ENCODE data around the gene LTA.

LTA gene, protein sequence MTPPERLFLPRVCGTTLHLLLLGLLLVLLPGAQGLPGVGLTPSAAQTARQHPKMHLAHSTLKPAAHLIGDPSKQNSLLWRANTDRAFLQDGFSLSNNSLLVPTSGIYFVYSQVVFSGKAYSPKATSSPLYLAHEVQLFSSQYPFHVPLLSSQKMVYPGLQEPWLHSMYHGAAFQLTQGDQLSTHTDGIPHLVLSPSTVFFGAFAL

DNA sequence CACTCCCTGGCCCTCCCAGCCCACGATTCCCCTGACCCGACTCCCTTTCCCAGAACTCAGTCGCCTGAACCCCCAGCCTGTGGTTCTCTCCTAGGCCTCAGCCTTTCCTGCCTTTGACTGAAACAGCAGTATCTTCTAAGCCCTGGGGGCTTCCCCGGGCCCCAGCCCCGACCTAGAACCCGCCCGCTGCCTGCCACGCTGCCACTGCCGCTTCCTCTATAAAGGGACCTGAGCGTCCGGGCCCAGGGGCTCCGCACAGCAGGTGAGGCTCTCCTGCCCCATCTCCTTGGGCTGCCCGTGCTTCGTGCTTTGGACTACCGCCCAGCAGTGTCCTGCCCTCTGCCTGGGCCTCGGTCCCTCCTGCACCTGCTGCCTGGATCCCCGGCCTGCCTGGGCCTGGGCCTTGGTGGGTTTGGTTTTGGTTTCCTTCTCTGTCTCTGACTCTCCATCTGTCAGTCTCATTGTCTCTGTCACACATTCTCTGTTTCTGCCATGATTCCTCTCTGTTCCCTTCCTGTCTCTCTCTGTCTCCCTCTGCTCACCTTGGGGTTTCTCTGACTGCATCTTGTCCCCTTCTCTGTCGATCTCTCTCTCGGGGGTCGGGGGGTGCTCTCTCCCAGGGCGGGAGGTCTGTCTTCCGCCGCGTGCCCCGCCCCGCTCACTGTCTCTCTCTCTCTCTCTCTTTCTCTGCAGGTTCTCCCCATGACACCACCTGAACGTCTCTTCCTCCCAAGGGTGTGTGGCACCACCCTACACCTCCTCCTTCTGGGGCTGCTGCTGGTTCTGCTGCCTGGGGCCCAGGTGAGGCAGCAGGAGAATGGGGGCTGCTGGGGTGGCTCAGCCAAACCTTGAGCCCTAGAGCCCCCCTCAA, at the start of gene LTA:
TSS of gene LTA (plus strand) at position 249 of the 871 bp plus-strand sequence. CDS start at position 703, 454 bp downstream.
- peaks cover 100% of the 10 kb centered on the region for H3K4me1 Mint-ChIP-seq (ENCODE audit: low read depth)
- peaks cover 39% of the 10 kb centered on the region for H3K36me3 Mint-ChIP-seq (ENCODE audit: low read depth)
- no peaks in the 10 kb centered on the region for H3K27me3 Mint-ChIP-seq
- H3K4me3 Mint-ChIP-seq: peak within 1 kb of the TSS; percentile 98
- peak within 1 kb of the TSS; percentile 100 for H3K27ac Mint-ChIP-seq
- H3K9me3 Mint-ChIP-seq: no peaks in the 10 kb centered on the region

DNA sequence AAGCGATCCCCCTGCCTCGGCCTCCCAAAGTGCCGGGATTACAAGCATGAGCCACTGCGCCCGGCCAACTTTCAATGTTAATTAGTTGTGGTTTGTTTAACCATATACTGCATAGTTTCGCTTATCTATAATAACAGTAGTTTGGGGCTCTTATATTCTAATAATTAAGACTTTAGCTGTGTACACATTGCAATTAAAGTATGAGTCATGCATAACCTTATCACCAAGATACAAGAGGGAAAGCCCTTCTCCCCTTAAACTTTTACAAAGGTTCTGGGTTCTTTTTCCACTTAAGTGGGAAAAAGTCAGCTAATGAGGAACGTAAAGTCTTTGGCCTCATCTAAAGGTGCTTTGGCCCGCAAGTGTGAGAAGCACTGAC, 46.5 kb upstream of the LTA start:
- Mint-ChIP-seq H3K27me3 (peaks cover 2% of the 10 kb centered on the region), H3K36me3 (ENCODE audit: low read depth) (peaks cover 16% of the 10 kb centered on the region), H3K4me1 (ENCODE audit: low read depth) (no peaks in the 10 kb centered on the region), H3K27ac (no peak overlapping the region), H3K9me3 (no peaks in the 10 kb centered on the region), H3K4me3 (no peak overlapping the region)

DNA sequence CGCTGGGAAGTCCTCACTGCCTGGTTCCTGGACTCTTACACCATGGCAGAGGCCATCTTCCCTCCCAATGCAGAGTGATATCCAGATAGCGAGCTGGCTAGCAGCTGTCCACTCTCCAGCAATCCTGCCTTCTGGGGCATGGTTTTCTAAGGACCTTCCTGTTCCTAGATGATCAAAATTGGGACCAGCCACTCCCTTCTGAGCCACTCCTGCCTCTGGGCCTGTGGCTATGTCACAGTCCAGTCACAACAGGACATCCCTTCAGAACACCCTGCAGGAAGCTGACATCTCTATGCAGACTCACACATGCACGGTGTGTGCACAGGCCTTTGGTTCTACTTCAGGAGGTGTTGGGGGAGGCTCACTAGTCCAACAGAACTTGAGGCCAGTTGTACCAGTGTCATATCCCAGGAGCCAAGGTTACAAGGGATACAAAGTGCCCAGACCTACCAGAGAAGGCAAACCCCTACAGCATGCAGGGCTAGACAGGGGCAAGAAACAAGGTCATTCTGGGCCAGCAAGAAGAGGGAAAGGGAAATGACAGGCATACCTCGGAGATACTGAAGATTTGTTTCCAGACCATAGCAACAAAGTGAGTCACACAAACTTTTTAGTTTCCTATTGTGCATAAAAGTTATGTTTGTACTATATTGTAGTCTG, 46.0 kb upstream of the LTA start:
- Mint-ChIP-seq H3K4me3 (no peak overlapping the region), H3K4me1 (ENCODE audit: low read depth) (no peaks in the 10 kb centered on the region), H3K27ac (no peak overlapping the region), H3K9me3 (no peaks in the 10 kb centered on the region), H3K36me3 (ENCODE audit: low read depth) (peaks cover 22% of the 10 kb centered on the region), H3K27me3 (no peaks in the 10 kb centered on the region)

DNA sequence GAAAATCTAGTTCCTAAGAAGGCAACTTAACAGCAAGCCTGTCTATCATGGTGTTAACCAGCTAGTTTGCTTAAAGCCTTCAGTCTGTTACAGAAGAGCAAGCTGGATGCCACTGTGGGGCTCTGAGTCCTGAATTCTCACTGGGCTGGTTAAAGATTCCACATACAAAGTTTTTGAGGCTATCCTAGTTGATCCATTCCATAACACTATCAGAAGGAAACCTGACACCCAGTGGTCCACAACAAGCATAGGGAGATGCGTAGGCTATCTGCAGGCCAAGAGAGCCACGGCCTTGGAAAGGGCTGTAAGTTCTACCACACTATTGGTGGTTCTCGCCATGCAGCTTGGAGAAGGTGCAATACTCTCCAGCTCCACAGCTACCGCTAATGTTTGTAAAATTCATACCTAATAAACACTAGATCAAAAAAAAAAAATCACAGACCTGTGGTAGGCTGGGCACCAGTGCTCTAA, 43.7 kb upstream of the LTA start:
- no peaks in the 10 kb centered on the region for H3K27me3 Mint-ChIP-seq
- no peak overlapping the region for H3K4me3 Mint-ChIP-seq
- peaks cover 42% of the 10 kb centered on the region for H3K36me3 Mint-ChIP-seq (ENCODE audit: low read depth)
- peaks cover 5% of the 10 kb centered on the region for H3K4me1 Mint-ChIP-seq (ENCODE audit: low read depth)
- no peaks in the 10 kb centered on the region for H3K9me3 Mint-ChIP-seq
- H3K27ac Mint-ChIP-seq: no peak overlapping the region

DNA sequence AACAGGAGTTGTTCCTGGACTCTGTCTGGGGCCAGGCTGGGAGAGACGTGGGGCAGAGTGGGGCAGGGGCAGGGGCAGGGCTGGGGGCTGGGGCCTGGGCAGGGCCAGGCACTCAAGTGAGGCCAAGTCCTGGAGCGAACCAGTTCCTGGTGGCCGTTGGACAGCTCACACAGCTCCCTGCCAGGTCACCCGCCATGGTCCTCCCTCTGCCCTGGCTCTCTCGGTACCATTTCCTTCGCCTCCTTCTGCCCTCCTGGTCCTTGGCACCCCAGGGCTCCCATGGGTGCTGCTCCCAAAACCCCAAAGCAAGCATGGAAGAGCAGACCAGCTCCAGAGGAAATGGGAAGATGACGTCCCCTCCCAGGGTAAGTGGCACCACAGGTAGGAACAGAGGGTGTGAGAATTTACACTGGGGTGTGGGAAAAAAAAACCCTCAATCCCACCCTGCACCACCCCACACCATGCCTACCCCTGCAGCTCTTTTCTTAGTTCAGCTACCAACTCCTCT, 43.2 kb upstream of the LTA start, which contains the start of gene MCCD1:
TSS of gene MCCD1 (plus strand) at position 142 of the 508 bp plus-strand sequence. CDS start at position 195, 53 bp downstream.
- H3K4me3 Mint-ChIP-seq: no peak within 1 kb of the TSS
- H3K27ac Mint-ChIP-seq: no peak within 1 kb of the TSS
- H3K9me3 Mint-ChIP-seq: no peaks in the 10 kb centered on the region
- peaks cover 9% of the 10 kb centered on the region for H3K4me1 Mint-ChIP-seq (ENCODE audit: low read depth)
- peaks cover 47% of the 10 kb centered on the region for H3K36me3 Mint-ChIP-seq (ENCODE audit: low read depth)
- H3K27me3 Mint-ChIP-seq: no peaks in the 10 kb centered on the region

DNA sequence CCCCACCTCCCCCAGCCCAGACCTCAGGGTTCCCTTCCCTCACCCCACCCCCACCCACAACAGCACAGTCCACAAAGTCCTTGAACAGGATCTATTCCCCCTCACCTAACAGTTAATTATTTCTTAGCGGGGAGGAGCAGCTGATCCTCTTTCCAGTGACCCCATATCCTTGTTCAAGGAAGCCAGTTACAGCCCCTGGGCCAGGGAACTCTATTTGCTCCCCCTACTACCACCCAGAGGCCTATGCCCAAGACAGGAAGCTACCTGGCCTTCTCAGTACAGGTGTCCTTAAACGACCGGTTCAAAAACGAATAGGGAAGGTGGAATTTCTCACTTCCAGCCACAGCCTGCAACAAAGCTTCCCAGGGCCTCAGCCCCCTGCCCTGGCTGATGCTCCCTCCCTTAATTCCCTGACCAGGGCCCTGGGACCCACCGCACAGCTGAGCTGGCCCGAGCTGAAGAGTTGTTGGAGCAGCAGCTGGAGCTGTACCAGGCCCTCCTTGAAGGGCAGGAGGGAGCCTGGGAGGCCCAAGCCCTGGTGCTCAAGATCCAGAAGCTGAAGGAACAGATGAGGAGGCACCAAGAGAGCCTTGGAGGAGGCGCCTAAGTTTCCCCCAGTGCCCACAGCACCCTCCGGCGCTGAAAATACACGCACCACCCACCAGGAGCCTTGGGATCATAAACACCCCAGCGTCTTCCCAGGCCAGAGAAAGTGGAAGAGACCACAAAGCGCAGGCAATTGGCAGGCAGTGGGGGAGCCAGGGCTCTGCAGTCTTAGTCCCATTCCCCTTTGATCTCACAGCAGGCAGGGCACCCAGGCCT, 42.5 kb upstream of the LTA start:
- Mint-ChIP-seq H3K36me3 (ENCODE audit: low read depth) (peaks cover 53% of the 10 kb centered on the region), H3K4me1 (ENCODE audit: low read depth) (peaks cover 9% of the 10 kb centered on the region), H3K27me3 (no peaks in the 10 kb centered on the region), H3K4me3 (no peak overlapping the region), H3K27ac (no peak overlapping the region), H3K9me3 (no peaks in the 10 kb centered on the region)

DNA sequence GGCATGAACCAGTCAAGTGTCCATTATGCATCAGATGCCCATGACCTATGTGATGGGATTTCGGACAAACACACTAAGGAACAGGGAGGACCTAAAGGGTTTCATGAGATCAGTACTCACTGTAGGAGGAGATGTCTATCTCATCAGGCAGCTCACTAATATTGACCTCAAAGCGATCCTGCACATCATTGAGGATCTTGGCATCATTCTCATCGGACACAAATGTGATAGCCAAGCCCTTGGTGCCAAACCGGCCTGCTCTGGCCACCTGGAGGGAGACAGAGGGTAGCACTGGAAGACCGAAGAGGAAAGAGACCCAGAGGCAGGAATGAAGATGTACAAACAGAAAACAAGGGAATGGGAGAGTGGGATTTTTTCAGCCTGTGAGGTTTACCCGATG, 41.4 kb upstream of the LTA start:
- Mint-ChIP-seq H3K4me1 (ENCODE audit: low read depth) (peaks cover 18% of the 10 kb centered on the region), H3K27ac (no peak overlapping the region)

DNA sequence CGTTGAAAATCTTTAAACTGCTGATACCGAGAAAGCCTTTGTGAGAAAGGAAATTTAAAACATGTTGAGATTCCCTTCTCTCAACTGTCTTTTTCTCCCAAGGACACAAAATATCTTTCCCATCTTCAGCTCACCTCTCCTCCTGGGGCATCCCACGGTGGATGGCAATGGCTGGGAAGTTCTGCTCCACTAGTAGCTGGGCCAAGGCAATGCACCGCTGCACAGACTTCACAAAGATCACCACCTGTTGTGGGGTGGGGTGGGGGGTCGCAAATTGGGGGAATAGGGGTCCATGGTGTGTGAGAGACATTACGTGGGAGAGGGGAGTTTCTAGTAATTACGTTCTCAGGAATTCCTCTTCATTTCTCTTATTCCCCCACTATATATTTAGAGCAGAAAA, 40.9 kb upstream of the LTA start:
- H3K36me3 Mint-ChIP-seq (ENCODE audit: low read depth): peaks cover 69% of the 10 kb centered on the region
- H3K27me3 Mint-ChIP-seq: no peaks in the 10 kb centered on the region
- no peak overlapping the region for H3K27ac Mint-ChIP-seq
- H3K4me3 Mint-ChIP-seq: no peak overlapping the region
- no peaks in the 10 kb centered on the region for H3K9me3 Mint-ChIP-seq
- peaks cover 23% of the 10 kb centered on the region for H3K4me1 Mint-ChIP-seq (ENCODE audit: low read depth)

More for the DNA sequence above, 41.4 kb upstream of the LTA start:
- H3K9me3 Mint-ChIP-seq: no peaks in the 10 kb centered on the region
- H3K4me3 Mint-ChIP-seq: no peak overlapping the region
- no peaks in the 10 kb centered on the region for H3K27me3 Mint-ChIP-seq
- H3K36me3 Mint-ChIP-seq (ENCODE audit: low read depth): peaks cover 64% of the 10 kb centered on the region

DNA sequence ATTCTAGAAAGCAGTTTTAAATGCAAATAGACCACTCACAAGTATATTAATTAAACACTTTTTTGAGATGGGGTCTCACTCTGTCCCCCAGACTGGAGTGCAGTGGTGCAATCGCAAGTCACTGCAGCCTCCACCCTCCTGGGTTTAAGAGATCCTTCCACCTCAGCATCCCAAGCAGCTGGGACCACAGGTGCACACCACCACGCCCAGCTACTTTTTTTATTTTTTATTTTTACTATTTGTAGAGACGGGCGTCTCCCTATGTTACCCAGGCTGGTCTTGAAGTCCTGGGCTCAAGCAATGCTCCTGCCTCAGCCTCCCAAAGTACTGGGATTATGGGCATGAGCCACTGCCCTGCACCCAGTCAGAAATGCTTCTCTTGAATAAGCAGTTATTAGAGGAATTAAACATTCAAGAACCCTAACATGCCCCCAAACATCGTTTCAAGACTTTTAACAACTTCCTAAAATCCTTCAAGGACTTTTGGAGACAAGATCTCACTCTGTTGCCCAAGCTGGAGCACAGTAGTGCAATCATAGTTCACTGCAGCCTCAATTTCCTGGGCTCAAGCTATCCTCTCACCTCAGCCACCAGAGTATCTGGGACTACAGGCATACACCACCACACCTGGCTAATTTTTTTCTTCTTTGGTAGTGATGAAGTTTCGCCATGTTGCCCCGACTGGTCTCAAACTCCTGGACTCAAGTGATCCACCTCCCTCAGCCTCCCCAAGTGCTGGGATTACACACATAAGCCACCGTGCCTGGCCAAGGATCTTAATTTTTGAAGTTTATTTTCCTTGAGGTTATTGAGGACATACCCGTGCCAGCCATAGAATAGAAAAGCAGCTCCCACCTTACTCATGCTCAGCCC, 40.1 kb upstream of the LTA start:
- Mint-ChIP-seq H3K36me3 (ENCODE audit: low read depth) (peaks cover 76% of the 10 kb centered on the region), H3K4me1 (ENCODE audit: low read depth) (peaks cover 30% of the 10 kb centered on the region), H3K4me3 (no peak overlapping the region), H3K27ac (peak overlapping the region; percentile 8), H3K27me3 (no peaks in the 10 kb centered on the region), H3K9me3 (no peaks in the 10 kb centered on the region)

DNA sequence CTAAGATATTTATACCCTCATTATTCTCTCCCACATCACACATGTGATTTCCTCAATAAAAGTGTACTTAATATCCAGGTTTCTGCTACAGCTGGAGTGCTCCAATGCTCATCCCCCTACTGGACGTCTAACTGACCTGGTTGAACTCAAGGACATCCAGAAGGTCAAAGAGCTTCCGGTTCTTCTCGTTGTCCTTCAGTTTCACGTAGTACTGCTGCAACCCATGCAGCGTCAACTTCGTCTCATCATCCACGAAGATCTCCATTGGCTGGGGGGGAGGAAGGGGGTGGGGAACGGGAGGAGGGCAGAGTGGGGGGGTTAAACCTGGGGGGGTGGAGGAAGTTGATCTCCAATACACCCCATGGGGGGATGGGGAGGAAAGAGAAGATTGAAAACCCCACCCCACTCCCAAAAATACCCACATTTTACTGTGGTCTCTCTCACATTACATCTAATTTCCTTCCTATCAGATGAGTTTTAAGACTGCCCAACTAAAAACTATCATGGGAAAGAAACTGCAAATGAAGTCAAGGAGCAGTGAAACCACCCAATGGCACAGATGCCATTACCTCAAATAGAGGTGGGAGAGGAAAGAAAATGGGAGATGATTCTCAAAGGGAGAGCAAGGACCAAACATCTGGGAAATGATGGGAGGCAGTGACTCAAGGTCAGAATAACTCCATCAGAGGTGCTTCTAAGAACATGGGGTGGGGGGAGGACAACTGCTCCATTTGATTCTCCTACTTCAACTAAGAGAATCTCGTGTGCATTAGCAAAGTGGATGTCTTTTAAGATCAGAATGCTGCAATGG, 39.2 kb upstream of the LTA start:
- Mint-ChIP-seq H3K36me3 (ENCODE audit: low read depth) (peaks cover 82% of the 10 kb centered on the region), H3K27me3 (no peaks in the 10 kb centered on the region), H3K4me1 (ENCODE audit: low read depth) (peaks cover 35% of the 10 kb centered on the region), H3K4me3 (no peak overlapping the region), H3K9me3 (no peaks in the 10 kb centered on the region), H3K27ac (no peak overlapping the region)

DNA sequence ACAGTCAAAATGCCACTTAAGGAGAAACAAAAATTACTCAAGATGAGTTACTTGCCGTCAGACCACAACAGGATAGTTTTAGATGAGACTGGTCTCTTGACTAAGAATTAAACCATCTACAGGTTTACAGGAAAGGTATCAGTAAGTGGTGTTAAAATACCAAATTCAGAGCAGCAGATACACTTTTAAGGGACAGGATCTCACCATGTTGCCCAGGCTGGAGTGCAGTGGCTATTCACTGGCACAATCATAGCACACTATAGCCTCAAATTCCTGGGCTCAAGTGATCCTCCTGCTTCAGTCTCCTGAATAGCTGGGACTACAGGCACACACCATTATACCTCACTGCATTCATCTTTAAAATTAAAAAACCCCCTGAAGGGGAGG, 38.6 kb upstream of the LTA start:
- Mint-ChIP-seq H3K27ac (no peak overlapping the region), H3K27me3 (no peaks in the 10 kb centered on the region), H3K4me1 (ENCODE audit: low read depth) (peaks cover 39% of the 10 kb centered on the region), H3K36me3 (ENCODE audit: low read depth) (peaks cover 83% of the 10 kb centered on the region), H3K9me3 (no peaks in the 10 kb centered on the region), H3K4me3 (no peak overlapping the region)

DNA sequence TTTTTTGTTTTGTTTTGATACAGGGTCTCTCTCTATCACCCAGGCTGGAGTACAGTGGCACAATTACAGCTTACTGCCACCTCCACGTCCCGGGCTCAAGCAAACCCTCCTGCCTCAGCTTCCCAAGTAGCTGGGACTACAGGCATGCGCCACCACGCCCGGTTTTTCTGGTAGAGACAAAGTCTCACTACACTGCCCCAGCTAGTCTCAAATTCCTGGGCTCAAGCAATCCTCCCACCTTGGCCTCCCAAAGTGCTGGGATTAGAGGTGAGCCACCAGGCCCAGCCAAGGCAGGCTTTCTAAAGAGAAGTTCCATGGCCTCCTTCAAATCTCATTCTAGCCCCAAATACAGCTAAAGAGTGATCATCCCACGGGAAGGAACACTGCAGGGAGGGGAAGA, 38.1 kb upstream of the LTA start:
- peaks cover 45% of the 10 kb centered on the region for H3K4me1 Mint-ChIP-seq (ENCODE audit: low read depth)
- H3K36me3 Mint-ChIP-seq (ENCODE audit: low read depth): peaks cover 86% of the 10 kb centered on the region
- no peaks in the 10 kb centered on the region for H3K9me3 Mint-ChIP-seq
- H3K27me3 Mint-ChIP-seq: no peaks in the 10 kb centered on the region
- peak overlapping the region; percentile 36 for H3K27ac Mint-ChIP-seq
- no peak overlapping the region for H3K4me3 Mint-ChIP-seq

DNA sequence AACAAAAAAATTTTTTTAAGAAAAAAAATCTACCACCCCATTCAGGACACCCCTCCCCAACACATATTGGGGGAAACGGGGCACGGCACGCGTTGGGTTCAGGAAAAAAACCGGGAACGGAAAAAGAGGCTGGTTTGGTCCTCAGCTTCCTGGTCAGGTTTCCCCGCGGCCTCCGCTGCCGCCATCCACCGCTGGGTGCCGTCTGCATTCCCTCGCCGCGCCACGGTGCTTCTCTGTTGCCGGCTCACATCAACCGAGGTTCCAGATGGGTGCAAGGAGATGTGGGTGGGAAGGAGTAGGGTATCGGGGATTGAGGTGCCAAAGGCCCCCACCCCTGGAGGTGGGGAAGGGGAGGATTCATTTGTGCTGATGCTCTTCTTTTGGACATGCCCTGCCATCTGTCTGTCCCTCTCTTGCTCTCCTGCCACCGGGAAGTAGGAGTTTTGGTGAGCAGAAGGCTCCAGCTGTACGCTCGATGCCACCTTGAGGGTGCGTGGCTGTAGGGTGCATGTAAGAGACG, 37.5 kb upstream of the LTA start:
- Mint-ChIP-seq H3K4me1 (ENCODE audit: low read depth) (peaks cover 51% of the 10 kb centered on the region), H3K27ac (no peak overlapping the region), H3K36me3 (ENCODE audit: low read depth) (peaks cover 91% of the 10 kb centered on the region), H3K9me3 (no peaks in the 10 kb centered on the region), H3K4me3 (no peak overlapping the region), H3K27me3 (no peaks in the 10 kb centered on the region)
